GM13976 (cell line): Measurements from ENCODE around the gene SEPTIN8.
A peak's percentile ranks its signal among the peaks of the same experiment; 100 is the strongest.

Source experiments
- DNase-seq: peaks from one replicate; pipeline ENCODE4 v3.0.0; 2012; ENCODE audit warnings: low spot score
- in situ Hi-C: fragments of 300-500 bp; cut with MboI; formaldehyde crosslinking; loops from one replicate; pipeline ENCODE4 v1.12.0; 2022; ENCODE audit warnings: low sequenced_read_pairs, mixed read lengths, inconsistent platforms; ENCODE audit not compliant: unreplicated experiment
- TF ChIP-seq, protein P1 (sequence below): IDR thresholded peaks from 2 replicates; pipeline ENCODE4 v1.5.1; 2012; ENCODE audit warnings: borderline replicate concordance, mild to moderate bottlenecking; ENCODE audit not compliant: insufficient read depth; ENCODE audit errors: extremely low read depth, missing control alignments, control extremely low read depth

The SEPTIN8 gene

DNA sequence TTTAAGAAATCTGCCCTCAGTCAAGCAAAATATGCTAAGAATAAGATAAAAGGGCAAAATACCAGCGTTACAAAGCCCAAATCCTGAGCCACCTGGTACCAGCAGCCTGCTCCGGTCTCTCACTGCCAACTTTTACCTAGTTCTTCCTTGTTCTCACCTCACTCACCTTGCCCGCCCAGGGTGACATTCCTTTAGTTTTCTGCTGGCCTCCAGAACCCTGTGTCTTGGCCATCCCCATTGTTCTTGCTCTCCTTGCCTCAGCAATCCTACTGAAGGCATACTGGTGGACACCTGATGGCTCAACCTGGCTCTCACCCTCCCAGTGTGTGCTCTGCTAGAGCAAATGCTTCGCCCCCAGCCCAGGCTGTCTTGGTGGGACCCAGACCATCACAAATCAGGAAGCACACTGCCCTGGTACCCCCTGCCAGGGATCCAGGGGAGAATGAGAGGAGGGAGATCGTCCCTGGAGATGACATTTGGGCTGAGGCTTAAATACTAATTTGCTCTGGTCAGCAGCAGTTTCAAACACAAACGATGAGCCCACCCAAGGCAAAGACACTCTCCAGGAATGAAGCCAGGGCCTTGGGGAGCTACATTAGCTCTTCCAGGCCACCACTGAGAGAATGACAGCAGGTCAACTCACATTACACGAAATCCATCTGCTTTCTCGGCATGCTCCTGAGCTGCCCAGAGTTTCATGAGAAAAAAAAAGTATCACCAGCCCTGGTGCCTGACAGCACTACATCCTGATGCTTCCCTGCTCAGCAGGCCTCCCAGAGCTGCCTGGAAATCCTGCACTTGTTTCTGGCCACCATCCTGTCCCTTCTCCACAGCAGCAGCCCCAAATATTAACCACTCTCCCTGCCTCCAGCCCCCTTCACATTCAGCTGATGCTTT, 12.2 kb upstream of the SEPTIN8 start:
- TF ChIP-seq, protein P1, sequence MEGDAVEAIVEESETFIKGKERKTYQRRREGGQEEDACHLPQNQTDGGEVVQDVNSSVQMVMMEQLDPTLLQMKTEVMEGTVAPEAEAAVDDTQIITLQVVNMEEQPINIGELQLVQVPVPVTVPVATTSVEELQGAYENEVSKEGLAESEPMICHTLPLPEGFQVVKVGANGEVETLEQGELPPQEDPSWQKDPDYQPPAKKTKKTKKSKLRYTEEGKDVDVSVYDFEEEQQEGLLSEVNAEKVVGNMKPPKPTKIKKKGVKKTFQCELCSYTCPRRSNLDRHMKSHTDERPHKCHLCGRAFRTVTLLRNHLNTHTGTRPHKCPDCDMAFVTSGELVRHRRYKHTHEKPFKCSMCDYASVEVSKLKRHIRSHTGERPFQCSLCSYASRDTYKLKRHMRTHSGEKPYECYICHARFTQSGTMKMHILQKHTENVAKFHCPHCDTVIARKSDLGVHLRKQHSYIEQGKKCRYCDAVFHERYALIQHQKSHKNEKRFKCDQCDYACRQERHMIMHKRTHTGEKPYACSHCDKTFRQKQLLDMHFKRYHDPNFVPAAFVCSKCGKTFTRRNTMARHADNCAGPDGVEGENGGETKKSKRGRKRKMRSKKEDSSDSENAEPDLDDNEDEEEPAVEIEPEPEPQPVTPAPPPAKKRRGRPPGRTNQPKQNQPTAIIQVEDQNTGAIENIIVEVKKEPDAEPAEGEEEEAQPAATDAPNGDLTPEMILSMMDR, result no peak
- in situ Hi-C loops, result no loop called here
- DNase-seq, result no peak

DNA sequence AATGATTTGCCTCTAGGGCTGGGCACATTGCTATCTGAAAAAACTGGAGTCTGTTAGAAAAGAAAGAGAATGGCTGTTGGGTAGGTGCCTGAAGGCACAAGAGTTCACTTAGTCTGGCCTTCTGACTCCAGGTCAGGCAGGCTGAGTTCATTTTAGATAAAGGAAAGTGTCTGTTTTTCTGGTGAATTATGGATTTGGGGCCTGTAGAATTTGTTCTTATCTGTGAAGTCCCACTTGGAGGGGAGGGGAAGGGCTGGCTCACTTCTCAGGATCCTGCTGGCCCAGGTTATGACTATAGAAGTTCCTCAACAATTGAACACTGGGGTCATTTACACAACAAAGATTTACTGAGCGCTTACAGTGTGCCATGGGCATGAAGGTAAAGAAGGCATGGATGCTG, 11.5 kb upstream of the SEPTIN8 start:
- DNase-seq, result no peak
- TF ChIP-seq, protein P1, result no peak
- in situ Hi-C loops, result no loop called here

DNA sequence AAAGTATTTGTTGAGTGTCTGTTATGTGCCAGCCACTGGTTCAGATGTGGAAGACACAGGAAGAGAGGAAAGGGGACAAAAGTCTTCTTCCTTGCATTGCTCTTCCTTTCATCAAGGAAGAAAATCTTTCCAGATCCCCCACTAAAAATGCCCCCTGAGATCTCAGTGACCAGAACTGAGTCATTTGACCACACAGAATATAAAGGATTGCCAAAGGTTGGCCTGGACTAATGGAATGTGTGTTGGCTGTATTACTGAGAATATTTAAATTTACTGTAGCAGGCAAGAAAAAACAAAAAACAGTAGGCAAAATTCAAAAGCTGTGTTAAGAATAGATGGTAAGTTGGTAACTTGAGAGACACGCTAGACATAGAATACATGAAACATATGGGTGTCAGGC, 10.0 kb upstream of the SEPTIN8 start:
- in situ Hi-C loops, result no loop called here
- no peak for DNase-seq
- TF ChIP-seq, protein P1, result no peak

DNA sequence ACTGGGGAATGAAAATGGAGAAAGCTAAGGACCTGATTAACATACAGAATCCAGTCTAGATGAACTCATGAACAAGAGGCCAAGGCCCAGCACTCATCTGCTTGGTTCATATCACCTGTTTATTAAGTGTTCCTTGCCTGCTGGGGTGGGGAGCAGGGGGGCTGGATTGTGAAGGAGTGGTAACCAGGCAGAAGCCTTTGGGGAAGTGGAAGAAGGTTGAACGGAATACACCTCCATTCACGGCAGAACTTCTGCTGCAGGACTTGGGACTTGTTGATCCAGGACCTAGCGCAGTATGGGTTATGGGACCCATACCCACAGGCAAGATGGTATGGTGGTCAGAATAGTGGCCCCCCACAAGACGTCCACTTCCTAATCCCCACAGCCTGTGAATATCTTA, 8.8 kb upstream of the SEPTIN8 start:
- no peak for DNase-seq
- TF ChIP-seq, protein P1, result no peak
- in situ Hi-C loops, result no loop called here

DNA sequence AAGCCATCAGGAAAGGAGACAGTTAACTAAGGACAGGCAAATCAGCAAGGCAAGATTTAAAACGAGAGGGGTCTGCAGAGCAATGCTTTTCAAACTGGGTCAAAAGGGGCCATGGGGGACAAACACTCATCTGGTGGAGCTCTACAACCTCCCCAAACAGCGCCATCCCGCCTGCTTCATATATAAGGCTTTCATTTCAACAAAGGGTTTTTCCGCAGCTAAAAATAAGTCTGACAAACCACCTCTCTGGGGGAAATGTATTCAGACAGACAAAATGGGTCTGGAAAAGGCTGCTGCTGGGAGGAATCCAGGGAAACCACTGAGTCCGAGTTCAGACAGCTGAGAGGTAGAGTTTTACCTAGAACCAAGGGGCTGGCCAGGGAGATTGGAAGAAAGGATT, 8.3 kb upstream of the SEPTIN8 start:
- DNase-seq, result peak; percentile 34
- in situ Hi-C loops, result no loop called here
- TF ChIP-seq, protein P1, result no peak

DNA sequence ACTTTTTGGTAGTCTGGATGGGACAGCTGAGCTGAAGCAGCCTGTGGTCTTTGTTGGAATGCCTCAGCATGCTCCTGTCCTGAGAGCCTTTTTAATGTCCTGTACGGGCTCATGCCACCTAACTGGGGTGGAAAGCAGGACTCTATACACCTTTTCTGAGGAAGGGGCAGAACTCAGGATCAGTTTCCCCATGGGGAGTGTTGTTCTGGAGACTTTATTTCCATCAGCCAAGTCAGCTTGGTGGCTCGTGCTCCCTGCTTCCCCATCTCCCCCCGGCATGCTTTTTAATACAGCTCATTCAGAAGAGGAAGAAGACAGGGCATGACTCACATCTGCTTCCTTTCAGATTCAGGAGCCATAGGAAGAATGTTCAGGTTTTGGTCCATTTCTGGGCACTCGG, 5.1 kb upstream of the SEPTIN8 start:
- in situ Hi-C loops, result no loop called here
- DNase-seq, result no peak
- TF ChIP-seq, protein P1, result no peak

DNA sequence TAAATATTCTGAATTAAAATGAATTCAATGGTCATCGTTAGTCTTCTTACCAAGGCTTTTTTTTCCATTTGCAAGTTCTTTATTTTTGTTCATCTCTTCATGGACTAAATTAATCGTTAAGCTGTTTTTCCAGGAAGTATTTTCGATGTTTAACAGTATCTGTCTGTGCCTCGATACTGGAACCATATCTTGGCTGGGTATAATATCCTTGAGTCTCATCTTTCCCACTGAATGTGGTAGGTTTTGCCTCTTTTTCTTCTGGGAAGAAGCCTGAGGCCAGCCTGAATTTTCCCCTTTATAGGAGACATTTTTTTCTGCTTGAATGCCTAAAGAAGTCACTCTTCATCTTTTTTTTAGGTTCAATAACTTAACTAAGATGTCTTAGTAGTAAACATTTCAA, 4.0 kb upstream of the SEPTIN8 start:
- no peak for DNase-seq
- in situ Hi-C loops, result no loop called here
- TF ChIP-seq, protein P1, result no peak
